Panc1 (cell line): Measurements from ENCODE around the gene ATP2A2. TPM values are rescaled to one million over a fixed set of nuclear protein-coding genes. Genes with fewer than 3 reads are reported as not detected.

ENCODE experiments used
- ATAC-seq: fragments of 200-7000 bp; cut with Tn5 transposase; 2 replicates; pipeline ENCODE4 v1.9.1; 2020; ENCODE audit warnings: mild to moderate bottlenecking, moderate library complexity
- BruUV-seq: library from RNA; stranded (reverse); fragments of 400-500 nt; replicated peaks from 2 replicates; lab custom pipeline; 2021; lab: Mats Ljungman, UMichigan
- CTCF ChIA-PET: fragments of 300-600 bp; sonication (Branson Sonifier 250); formaldehyde crosslinking; loops from one replicate; lab custom pipeline; 2022; ENCODE audit warnings: antibody characterized with exemption; lab: Charles Lee
- POLR2A ChIA-PET: fragments of 300-600 bp; sonication (Branson Sonifier 250); formaldehyde crosslinking; loops from one replicate; lab custom pipeline; 2022; ENCODE audit warnings: antibody characterized with exemption; lab: Charles Lee
- DNase-seq: peaks from one replicate; pipeline ENCODE4 v3.0.0-alpha.2; 2010; ENCODE audit warnings: low read depth, low spot score
- H3K27ac ChIP-seq: 2 replicates; pipeline ENCODE4 v1.5.1; 2011; ENCODE audit warnings: mild to moderate bottlenecking, low read length, inconsistent platforms
- H3K27me3 ChIP-seq: fragments of 200-500 bp; sonication (Bioruptor generic); 2 replicates; pipeline ENCODE4 v1.6.0; 2014; ENCODE audit warnings: low read length, inconsistent platforms; ENCODE audit not compliant: control insufficient read depth, insufficient read depth
- H3K36me3 ChIP-seq: fragments of 200-500 bp; sonication (Bioruptor generic); 2 replicates; pipeline ENCODE4 v1.5.1; 2014; ENCODE audit warnings: inconsistent platforms, mild to moderate bottlenecking, low read length, moderate library complexity; ENCODE audit not compliant: control insufficient read depth, insufficient read depth
- H3K4me1 ChIP-seq: 2 replicates; pipeline ENCODE4 v1.5.1; 2011; ENCODE audit warnings: inconsistent platforms, mild to moderate bottlenecking, low read length, moderate library complexity; ENCODE audit not compliant: control insufficient read depth, insufficient read depth
- H3K4me3 ChIP-seq, 2 experiments: 2 replicates each; pipeline ENCODE4 v1.5.1; 2011 to 2012; ENCODE audit warnings: low read depth in 2 of 2, low read length in 2 of 2, mild to moderate bottlenecking in 2 of 2, inconsistent platforms in 1 of 2, moderate library complexity in 1 of 2
- H3K9me3 ChIP-seq: fragments of 200-500 bp; sonication (Bioruptor generic); 2 replicates; pipeline ENCODE4 v1.5.1; 2014; ENCODE audit warnings: low read depth, mild to moderate bottlenecking, inconsistent platforms, low read length, moderate library complexity; ENCODE audit not compliant: control insufficient read depth, insufficient read depth
- POLR2AphosphoS5 ChIP-seq: IDR thresholded peaks from 2 replicates; pipeline ENCODE4 v1.6.1; 2012; ENCODE audit warnings: mild to moderate bottlenecking, low read depth, low read length, moderate library complexity
- SIN3A ChIP-seq: IDR thresholded peaks from 2 replicates; pipeline ENCODE4 v1.6.1; 2012; ENCODE audit warnings: low read depth, mild to moderate bottlenecking, low read length, moderate library complexity, borderline replicate concordance; ENCODE audit not compliant: insufficient read depth
- TCF7L2 ChIP-seq: IDR thresholded peaks from 2 replicates; pipeline ENCODE4 v1.6.1; 2011; ENCODE audit warnings: mild to moderate bottlenecking, low read depth, low read length, inconsistent platforms
- in situ Hi-C: cut with HindIII; loops from 2 replicates; pipeline ENCODE4 v1.10.0; 2016; ENCODE audit warnings: low sequenced_read_pairs, low pct_unique_long_range_greater_than_20kb
- intact Hi-C: fragments of 100-400 bp; cut with micrococcal nuclease; formaldehyde crosslinking; loops from one replicate; pipeline ENCODE4 v1.10.0; 2022; ENCODE audit not compliant: unreplicated experiment
- total RNA-seq: library from RNA; stranded (reverse); gene quantifications from one replicate; pipeline ENCODE4 v1.2.1, GENCODE V29; 2021; ENCODE audit not compliant: unreplicated experiment
- TF ChIP-seq, protein P1 (sequence below), 2 experiments: IDR thresholded peaks; 2 replicates each; pipeline ENCODE4 v1.6.1; 2011 to 2012; ENCODE audit warnings: low read depth in 2 of 2, control low read depth in 1 of 2, low read length in 1 of 2, mild to moderate bottlenecking in 1 of 2, moderate library complexity in 1 of 2; ENCODE audit not compliant: insufficient read depth in 1 of 2
- TF ChIP-seq, protein P2 (sequence below): fragments of 450-650 bp; IDR thresholded peaks from 2 replicates; pipeline ENCODE4 v1.5.1; 2017; ENCODE audit warnings: mild to moderate bottlenecking

The ATP2A2 gene
- total RNA-seq, 1 experiment from 2014 or later: 286 TPM

DNA sequence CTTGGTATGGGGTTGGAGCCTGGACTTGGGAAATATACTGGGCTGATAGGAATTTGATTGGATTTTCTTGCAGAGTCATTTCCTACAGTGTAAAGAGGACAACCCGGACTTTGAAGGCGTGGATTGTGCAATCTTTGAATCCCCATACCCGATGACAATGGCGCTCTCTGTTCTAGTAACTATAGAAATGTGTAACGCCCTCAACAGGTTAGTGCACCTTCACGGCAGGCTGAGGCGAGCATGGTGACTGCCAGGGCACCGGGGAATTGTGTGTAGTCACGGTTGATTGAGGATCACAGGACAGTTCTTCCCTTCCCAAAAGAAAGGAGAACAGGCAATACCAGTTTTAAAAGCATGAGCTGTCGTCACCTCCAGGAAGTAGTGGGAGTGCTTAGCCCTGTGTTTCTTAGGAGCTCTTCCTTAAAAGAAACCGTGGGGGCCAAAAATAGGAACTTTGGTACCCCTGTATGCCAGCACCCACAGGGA, 64.2 kb downstream of the ATP2A2 start:
- ATAC-seq (no peak), DNase-seq (no peak)
- BruUV-seq: no TSS peak
- H3K9me3 ChIP-seq: no peaks in the 10 kb centered on the region
- no peak overlapping the region for H3K4me3 ChIP-seq
- intact Hi-C loops (no loop called here), in situ Hi-C loops (no loop called here)
- no peak overlapping the region for H3K27ac ChIP-seq
- TF ChIP-seq, protein P1, sequence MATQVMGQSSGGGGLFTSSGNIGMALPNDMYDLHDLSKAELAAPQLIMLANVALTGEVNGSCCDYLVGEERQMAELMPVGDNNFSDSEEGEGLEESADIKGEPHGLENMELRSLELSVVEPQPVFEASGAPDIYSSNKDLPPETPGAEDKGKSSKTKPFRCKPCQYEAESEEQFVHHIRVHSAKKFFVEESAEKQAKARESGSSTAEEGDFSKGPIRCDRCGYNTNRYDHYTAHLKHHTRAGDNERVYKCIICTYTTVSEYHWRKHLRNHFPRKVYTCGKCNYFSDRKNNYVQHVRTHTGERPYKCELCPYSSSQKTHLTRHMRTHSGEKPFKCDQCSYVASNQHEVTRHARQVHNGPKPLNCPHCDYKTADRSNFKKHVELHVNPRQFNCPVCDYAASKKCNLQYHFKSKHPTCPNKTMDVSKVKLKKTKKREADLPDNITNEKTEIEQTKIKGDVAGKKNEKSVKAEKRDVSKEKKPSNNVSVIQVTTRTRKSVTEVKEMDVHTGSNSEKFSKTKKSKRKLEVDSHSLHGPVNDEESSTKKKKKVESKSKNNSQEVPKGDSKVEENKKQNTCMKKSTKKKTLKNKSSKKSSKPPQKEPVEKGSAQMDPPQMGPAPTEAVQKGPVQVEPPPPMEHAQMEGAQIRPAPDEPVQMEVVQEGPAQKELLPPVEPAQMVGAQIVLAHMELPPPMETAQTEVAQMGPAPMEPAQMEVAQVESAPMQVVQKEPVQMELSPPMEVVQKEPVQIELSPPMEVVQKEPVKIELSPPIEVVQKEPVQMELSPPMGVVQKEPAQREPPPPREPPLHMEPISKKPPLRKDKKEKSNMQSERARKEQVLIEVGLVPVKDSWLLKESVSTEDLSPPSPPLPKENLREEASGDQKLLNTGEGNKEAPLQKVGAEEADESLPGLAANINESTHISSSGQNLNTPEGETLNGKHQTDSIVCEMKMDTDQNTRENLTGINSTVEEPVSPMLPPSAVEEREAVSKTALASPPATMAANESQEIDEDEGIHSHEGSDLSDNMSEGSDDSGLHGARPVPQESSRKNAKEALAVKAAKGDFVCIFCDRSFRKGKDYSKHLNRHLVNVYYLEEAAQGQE (IDR thresholded peaks at IDR 0.05; ENCODE audit: insufficient read depth in 1 of 2, low read depth in 2 of 2, low read length in 1 of 2): no peak
- TF ChIP-seq POLR2AphosphoS5 (no peak), SIN3A (no peak), TCF7L2 (no peak)
- TF ChIP-seq, protein P2, sequence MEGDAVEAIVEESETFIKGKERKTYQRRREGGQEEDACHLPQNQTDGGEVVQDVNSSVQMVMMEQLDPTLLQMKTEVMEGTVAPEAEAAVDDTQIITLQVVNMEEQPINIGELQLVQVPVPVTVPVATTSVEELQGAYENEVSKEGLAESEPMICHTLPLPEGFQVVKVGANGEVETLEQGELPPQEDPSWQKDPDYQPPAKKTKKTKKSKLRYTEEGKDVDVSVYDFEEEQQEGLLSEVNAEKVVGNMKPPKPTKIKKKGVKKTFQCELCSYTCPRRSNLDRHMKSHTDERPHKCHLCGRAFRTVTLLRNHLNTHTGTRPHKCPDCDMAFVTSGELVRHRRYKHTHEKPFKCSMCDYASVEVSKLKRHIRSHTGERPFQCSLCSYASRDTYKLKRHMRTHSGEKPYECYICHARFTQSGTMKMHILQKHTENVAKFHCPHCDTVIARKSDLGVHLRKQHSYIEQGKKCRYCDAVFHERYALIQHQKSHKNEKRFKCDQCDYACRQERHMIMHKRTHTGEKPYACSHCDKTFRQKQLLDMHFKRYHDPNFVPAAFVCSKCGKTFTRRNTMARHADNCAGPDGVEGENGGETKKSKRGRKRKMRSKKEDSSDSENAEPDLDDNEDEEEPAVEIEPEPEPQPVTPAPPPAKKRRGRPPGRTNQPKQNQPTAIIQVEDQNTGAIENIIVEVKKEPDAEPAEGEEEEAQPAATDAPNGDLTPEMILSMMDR: no peak
- CTCF ChIA-PET: no interaction called here
- H3K27me3 ChIP-seq: no peaks in the 10 kb centered on the region
- H3K4me1 ChIP-seq: no peaks in the 10 kb centered on the region
- peaks cover 54% of the 10 kb centered on the region for H3K36me3 ChIP-seq
- POLR2A ChIA-PET: no interaction called here

DNA sequence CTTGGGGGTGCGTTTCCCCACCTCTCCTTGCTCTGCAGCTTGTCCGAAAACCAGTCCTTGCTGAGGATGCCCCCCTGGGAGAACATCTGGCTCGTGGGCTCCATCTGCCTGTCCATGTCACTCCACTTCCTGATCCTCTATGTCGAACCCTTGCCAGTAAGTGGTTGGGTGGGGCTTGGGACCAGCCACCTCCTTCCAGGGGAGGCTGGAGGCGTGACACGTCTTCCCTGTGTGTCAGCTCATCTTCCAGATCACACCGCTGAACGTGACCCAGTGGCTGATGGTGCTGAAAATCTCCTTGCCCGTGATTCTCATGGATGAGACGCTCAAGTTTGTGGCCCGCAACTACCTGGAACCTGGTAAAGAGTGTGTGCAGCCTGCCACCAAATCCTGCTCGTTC, 64.9 kb downstream of the ATP2A2 start:
- ChIA-PET POLR2A (no interaction called here), CTCF (no interaction called here)
- H3K4me3 ChIP-seq: no peak overlapping the region
- DNase-seq (no peak), ATAC-seq (no peak)
- TF ChIP-seq, protein P2: no peak
- TF ChIP-seq POLR2AphosphoS5: no peak
- TF ChIP-seq, protein P1 (IDR thresholded peaks at IDR 0.05; ENCODE audit: insufficient read depth in 1 of 2, low read depth in 2 of 2, low read length in 1 of 2): no peak
- in situ Hi-C loops (no loop called here), intact Hi-C loops (no loop called here)
- H3K9me3 ChIP-seq: no peaks in the 10 kb centered on the region
- H3K4me1 ChIP-seq: no peaks in the 10 kb centered on the region
- H3K27me3 ChIP-seq: no peaks in the 10 kb centered on the region
- H3K36me3 ChIP-seq: peaks cover 47% of the 10 kb centered on the region
- H3K27ac ChIP-seq: no peak overlapping the region
- no TSS peak for BruUV-seq
